OCI-LY7 (cell line): ENCODE data around the gene DAPK3.

Source experiments
- CTCF ChIP-seq: fragments of 200-600 bp; sonication (generic); conservative IDR thresholded peaks from 2 replicates; pipeline ENCODE4 v1.5.1; 2014; ENCODE audit warnings: mild to moderate bottlenecking, antibody characterized with exemption, low read length, moderate library complexity, mixed read lengths
- EZH2phosphoT487 ChIP-seq: fragments of 200-600 bp; sonication (generic); IDR thresholded peaks from 2 replicates; pipeline ENCODE4 v1.6.1; 2018; ENCODE audit warnings: low read depth, borderline replicate concordance, mild to moderate bottlenecking, mixed run types, antibody characterized with exemption, low read length, moderate library complexity, mixed read lengths

- no peak for TF ChIP-seq CTCF
- TF ChIP-seq EZH2phosphoT487, result no peak
Observed at GRCh38 chr19:3932931-3933810, 37.7 kb downstream of the DAPK3 start, which contains the start of gene NMRK2.
